HepG2 (cell line): ENCODE results near the gene GPR176. TPM values are rescaled to one million over a fixed set of nuclear protein-coding genes. Genes with fewer than 3 reads are reported as not detected.

Experiments used
- AHDC1 ChIP-seq: sonication (generic); formaldehyde crosslinking; IDR thresholded peaks from 2 replicates; pipeline ENCODE4 v1.5.1; 2020; ENCODE audit warnings: mild to moderate bottlenecking, missing genetic modification reagents, borderline replicate concordance
- DZIP1 ChIP-seq: sonication (generic); formaldehyde crosslinking; IDR thresholded peaks from 2 replicates; pipeline ENCODE4 v1.5.0; 2020; ENCODE audit warnings: mild to moderate bottlenecking, missing genetic modification reagents
- HNRNPUL1 ChIP-seq: fragments of 200-400 bp; formaldehyde crosslinking; IDR thresholded peaks from 2 replicates; pipeline ENCODE4 v1.6.1; 2017; ENCODE audit warnings: low read depth, mild to moderate bottlenecking, low read length, moderate library complexity
- HOXD1 ChIP-seq: sonication (generic); formaldehyde crosslinking; IDR thresholded peaks from 2 replicates; pipeline ENCODE4 v1.5.0; 2020; ENCODE audit warnings: missing genetic modification reagents
- MXI1 ChIP-seq: IDR thresholded peaks from 3 replicates; pipeline ENCODE4 v1.6.1; 2012; ENCODE audit warnings: low read depth, low read length, inconsistent platforms, borderline replicate concordance
- TIGD3 ChIP-seq: sonication (generic); formaldehyde crosslinking; IDR thresholded peaks from 2 replicates; pipeline ENCODE4 v1.5.1; 2020; ENCODE audit warnings: mild to moderate bottlenecking, missing genetic modification reagents, borderline replicate concordance
- ZNF225 ChIP-seq: sonication (generic); formaldehyde crosslinking; IDR thresholded peaks from 2 replicates; pipeline ENCODE4 v1.4.0; 2020; ENCODE audit warnings: mild to moderate bottlenecking, missing genetic modification reagents
- ZNF740 ChIP-seq: sonication (generic); formaldehyde crosslinking; IDR thresholded peaks from 2 replicates; pipeline ENCODE4 v1.4.0; 2020; ENCODE audit warnings: missing genetic modification reagents
- ZNF747 ChIP-seq: sonication (generic); formaldehyde crosslinking; IDR thresholded peaks from 2 replicates; pipeline ENCODE4 v1.8.1; 2023; ENCODE audit warnings: missing genetic modification reagents, mild to moderate bottlenecking, borderline replicate concordance
- polyA plus RNA-seq, 8 experiments: library from polyadenylated mRNA; depleted of rRNA in 3 of 8; stranded (reverse) in 7 of 8; unstranded in 1 of 8; fragments of >200 nt; fragmentation: Illumina TruSeq in 4 of 8; extraction: Trizol in 4 of 8; gene quantifications; 2 replicates each; pipeline versions ENCODE4 v1.2.1 to v1.2.3, GENCODE V29; 2011 to 2016; ENCODE audit warnings: low read depth in 4 of 8, missing spikeins in 1 of 8, mixed read lengths in 1 of 8; ENCODE audit not compliant: insufficient read depth in 1 of 8
- total RNA-seq, 5 experiments: library from RNA; depleted of rRNA; stranded (reverse); fragments of >200 nt; fragmentation: Illumina TruSeq; extraction: Trizol; gene quantifications; 2 replicates each; pipeline ENCODE4 v1.2.3, GENCODE V29; 2016; ENCODE audit warnings: low read depth in 1 of 5
- TF ChIP-seq, protein P1 (sequence below): sonication (generic); formaldehyde crosslinking; IDR thresholded peaks from 2 replicates; pipeline ENCODE4 v1.8.0; 2022; ENCODE audit warnings: missing genetic modification reagents, mild to moderate bottlenecking, moderate library complexity, borderline replicate concordance
- TF ChIP-seq, protein P2 (sequence below): IDR thresholded peaks from 2 replicates; pipeline ENCODE4 v1.6.1; 2018; ENCODE audit warnings: missing genetic modification reagents, mild to moderate bottlenecking, missing compliant biosample characterization

The GPR176 gene
- total and polyA plus RNA-seq, 2 of the 13 experiments (the other 11 are each of a cell fraction or from before 2014, with no cell fraction given) = 0.11 to 0.20 TPM

DNA sequence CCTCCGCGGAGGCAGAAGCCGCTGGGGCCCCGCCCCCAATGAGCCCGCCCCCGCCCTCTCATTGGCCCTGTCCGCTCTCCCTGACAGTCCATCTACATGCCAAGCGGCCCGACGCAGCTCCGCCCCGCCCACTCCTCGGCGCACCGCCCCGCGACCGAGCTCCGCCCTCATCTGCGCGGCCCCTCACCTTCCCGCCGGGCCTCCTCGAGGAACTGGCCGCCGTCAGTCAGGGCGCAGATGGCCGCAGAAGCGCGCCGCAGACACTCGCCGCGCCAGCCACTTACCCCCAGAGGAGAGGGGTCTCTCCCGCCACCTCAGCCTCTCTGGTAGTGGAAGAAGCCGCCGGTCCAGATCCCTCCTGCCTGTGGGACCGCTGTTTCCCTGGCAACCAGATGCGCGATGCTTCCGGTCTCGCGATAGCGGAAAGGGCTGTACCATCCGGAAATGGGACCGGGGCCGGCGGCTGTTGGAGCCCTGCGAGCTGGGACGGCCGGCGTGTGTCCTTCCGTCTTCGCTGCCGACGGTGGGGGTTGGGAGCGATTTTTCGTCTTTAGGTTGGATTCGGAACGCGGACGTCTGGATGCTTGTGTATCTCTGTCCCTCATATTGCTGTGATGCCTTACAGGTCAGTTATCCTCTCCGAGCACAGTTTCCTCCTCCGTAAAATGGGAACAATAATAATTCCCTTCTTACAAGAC is 137.5 kb downstream of the GPR176 start, which contains the start of gene FSIP1 (continued):
- TF ChIP-seq HOXD1 (CRISPR knock-in tag) (no peak), MXI1 (peak; percentile 96), DZIP1 (CRISPR knock-in tag) (no peak), ZNF747 (CRISPR knock-in tag) (peak; percentile 65; the same call in 1 of the 2 replicates), TIGD3 (CRISPR knock-in tag) (no peak), ZNF740 (CRISPR knock-in tag) (no peak), ZNF225 (CRISPR knock-in tag) (0 out of 2 replicates have a peak, but pooled peaks have one; percentile 59), AHDC1 (no peak), HNRNPUL1 (no peak)
- TF ChIP-seq, protein P1, sequence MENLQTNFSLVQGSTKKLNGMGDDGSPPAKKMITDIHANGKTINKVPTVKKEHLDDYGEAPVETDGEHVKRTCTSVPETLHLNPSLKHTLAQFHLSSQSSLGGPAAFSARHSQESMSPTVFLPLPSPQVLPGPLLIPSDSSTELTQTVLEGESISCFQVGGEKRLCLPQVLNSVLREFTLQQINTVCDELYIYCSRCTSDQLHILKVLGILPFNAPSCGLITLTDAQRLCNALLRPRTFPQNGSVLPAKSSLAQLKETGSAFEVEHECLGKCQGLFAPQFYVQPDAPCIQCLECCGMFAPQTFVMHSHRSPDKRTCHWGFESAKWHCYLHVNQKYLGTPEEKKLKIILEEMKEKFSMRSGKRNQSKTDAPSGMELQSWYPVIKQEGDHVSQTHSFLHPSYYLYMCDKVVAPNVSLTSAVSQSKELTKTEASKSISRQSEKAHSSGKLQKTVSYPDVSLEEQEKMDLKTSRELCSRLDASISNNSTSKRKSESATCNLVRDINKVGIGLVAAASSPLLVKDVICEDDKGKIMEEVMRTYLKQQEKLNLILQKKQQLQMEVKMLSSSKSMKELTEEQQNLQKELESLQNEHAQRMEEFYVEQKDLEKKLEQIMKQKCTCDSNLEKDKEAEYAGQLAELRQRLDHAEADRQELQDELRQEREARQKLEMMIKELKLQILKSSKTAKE = peak; percentile 56; the same call in 1 of the 2 replicates
- TF ChIP-seq, protein P2, sequence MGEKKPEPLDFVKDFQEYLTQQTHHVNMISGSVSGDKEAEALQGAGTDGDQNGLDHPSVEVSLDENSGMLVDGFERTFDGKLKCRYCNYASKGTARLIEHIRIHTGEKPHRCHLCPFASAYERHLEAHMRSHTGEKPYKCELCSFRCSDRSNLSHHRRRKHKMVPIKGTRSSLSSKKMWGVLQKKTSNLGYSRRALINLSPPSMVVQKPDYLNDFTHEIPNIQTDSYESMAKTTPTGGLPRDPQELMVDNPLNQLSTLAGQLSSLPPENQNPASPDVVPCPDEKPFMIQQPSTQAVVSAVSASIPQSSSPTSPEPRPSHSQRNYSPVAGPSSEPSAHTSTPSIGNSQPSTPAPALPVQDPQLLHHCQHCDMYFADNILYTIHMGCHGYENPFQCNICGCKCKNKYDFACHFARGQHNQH (CRISPR knock-in tag) = peak; percentile 94
